ENCODE results near the gene SGCA. TPM values are rescaled to one million over a fixed set of nuclear protein-coding genes. Genes with fewer than 3 reads are reported as not detected.

The SGCA gene
- total and polyA plus RNA-seq, 9 of the 15 experiments (the other 6 are each of a cell fraction or from before 2014, with no cell fraction given): not detected

- TF ChIP-seq JUN (IDR thresholded peaks at IDR 0.05; ENCODE audit: borderline replicate concordance, low read depth, low read length) (no peak), JUN (CRISPR knock-in tag; IDR thresholded peaks at IDR 0.05; ENCODE audit: borderline replicate concordance) (no peak), ZFX (CRISPR knock-in tag; IDR thresholded peaks at IDR 0.05) (peak; percentile 38; the same call in 1 of the 2 replicates), NCOA4 (IDR thresholded peaks at IDR 0.05; ENCODE audit: partially characterized antibody) (no peak), TBL1XR1 (IDR thresholded peaks at IDR 0.05; ENCODE audit: low read length in 2 of 2) (no peak), SAFB (IDR thresholded peaks at IDR 0.05; ENCODE audit: borderline replicate concordance, low read depth, low read length) (no peak), DNMT1 (IDR thresholded peaks at IDR 0.05) (no peak), ZNF449 (CRISPR knock-in tag; IDR thresholded peaks at IDR 0.05) (no peak), TRIM28 (IDR thresholded peaks at IDR 0.05) (no peak), MEIS2 (IDR thresholded peaks at IDR 0.05; ENCODE audit: partially characterized antibody) (no peak), MBD2 (IDR thresholded peaks at IDR 0.05; ENCODE audit: borderline replicate concordance, low read depth) (peak; percentile 46; the same call in 1 of the 2 replicates), RNF2 (IDR thresholded peaks at IDR 0.05) (0 out of 2 replicates have a peak, but pooled peaks have one; percentile 53), LEF1 (IDR thresholded peaks at IDR 0.05) (peak; percentile 70), ZNF134 (CRISPR knock-in tag; conservative IDR thresholded peaks at IDR 0.05) (no peak), HDAC3 (IDR thresholded peaks at IDR 0.05; ENCODE audit: borderline replicate concordance, partially characterized antibody) (no peak), HDAC8 (tag; IDR thresholded peaks at IDR 0.05) (no peak), ZNF79 (CRISPR knock-in tag; IDR thresholded peaks at IDR 0.05; ENCODE audit: low read depth) (no peak), ELF4 (CRISPR knock-in tag; IDR thresholded peaks at IDR 0.05) (no peak)
- TF ChIP-seq, protein P1, sequence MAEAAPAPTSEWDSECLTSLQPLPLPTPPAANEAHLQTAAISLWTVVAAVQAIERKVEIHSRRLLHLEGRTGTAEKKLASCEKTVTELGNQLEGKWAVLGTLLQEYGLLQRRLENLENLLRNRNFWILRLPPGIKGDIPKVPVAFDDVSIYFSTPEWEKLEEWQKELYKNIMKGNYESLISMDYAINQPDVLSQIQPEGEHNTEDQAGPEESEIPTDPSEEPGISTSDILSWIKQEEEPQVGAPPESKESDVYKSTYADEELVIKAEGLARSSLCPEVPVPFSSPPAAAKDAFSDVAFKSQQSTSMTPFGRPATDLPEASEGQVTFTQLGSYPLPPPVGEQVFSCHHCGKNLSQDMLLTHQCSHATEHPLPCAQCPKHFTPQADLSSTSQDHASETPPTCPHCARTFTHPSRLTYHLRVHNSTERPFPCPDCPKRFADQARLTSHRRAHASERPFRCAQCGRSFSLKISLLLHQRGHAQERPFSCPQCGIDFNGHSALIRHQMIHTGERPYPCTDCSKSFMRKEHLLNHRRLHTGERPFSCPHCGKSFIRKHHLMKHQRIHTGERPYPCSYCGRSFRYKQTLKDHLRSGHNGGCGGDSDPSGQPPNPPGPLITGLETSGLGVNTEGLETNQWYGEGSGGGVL (CRISPR knock-in tag; IDR thresholded peaks at IDR 0.05): no peak
- TF ChIP-seq, protein P2, sequence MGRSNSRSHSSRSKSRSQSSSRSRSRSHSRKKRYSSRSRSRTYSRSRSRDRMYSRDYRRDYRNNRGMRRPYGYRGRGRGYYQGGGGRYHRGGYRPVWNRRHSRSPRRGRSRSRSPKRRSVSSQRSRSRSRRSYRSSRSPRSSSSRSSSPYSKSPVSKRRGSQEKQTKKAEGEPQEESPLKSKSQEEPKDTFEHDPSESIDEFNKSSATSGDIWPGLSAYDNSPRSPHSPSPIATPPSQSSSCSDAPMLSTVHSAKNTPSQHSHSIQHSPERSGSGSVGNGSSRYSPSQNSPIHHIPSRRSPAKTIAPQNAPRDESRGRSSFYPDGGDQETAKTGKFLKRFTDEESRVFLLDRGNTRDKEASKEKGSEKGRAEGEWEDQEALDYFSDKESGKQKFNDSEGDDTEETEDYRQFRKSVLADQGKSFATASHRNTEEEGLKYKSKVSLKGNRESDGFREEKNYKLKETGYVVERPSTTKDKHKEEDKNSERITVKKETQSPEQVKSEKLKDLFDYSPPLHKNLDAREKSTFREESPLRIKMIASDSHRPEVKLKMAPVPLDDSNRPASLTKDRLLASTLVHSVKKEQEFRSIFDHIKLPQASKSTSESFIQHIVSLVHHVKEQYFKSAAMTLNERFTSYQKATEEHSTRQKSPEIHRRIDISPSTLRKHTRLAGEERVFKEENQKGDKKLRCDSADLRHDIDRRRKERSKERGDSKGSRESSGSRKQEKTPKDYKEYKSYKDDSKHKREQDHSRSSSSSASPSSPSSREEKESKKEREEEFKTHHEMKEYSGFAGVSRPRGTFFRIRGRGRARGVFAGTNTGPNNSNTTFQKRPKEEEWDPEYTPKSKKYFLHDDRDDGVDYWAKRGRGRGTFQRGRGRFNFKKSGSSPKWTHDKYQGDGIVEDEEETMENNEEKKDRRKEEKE (IDR thresholded peaks at IDR 0.05; ENCODE audit: borderline replicate concordance in 1 of 2, control insufficient read depth in 1 of 2, low read depth in 2 of 2, low read length in 1 of 2): no peak
Measured at GRCh38 chr17:50153650-50154575, 11.9 kb upstream of the SGCA start (continued).
